PC-9 (cell line): ENCODE data around the gene RNF144A. TPM values are rescaled to one million over a fixed set of nuclear protein-coding genes. Genes with fewer than 3 reads are reported as not detected.

ENCODE experiments used
- BruUV-seq: library from RNA; stranded (reverse); fragments of 400-500 nt; replicated peaks from 2 replicates; lab custom pipeline; 2021; lab: Mats Ljungman, UMichigan
- CTCF ChIA-PET: fragments of 300-600 bp; sonication (Branson Sonifier 250); formaldehyde crosslinking; loops from one replicate; lab custom pipeline; 2022; ENCODE audit warnings: antibody characterized with exemption; lab: Charles Lee
- POLR2A ChIA-PET: fragments of 300-600 bp; sonication (Branson Sonifier 250); formaldehyde crosslinking; loops from one replicate; lab custom pipeline; 2022; ENCODE audit warnings: antibody characterized with exemption; ENCODE audit not compliant: unreplicated experiment; lab: Charles Lee
- DNase-seq, 2 experiments: peaks; one replicate each; pipeline versions ENCODE4 v3.0.0 to v3.0.0-alpha.2; 2015 to 2022; ENCODE audit warnings: mixed read lengths in 1 of 2
- H2AFZ ChIP-seq: fragments of 200-600 bp; sonication (generic); 2 replicates; pipeline ENCODE4 v1.8.1; 2017; ENCODE audit warnings: antibody characterized with exemption
- H3F3A ChIP-seq: fragments of 200-600 bp; sonication (generic); 2 replicates; pipeline ENCODE4 v1.8.1; 2017; ENCODE audit warnings: antibody characterized with exemption, mild to moderate bottlenecking, low read depth; ENCODE audit not compliant: insufficient read depth
- H3K27ac ChIP-seq: fragments of 200-600 bp; sonication (generic); 2 replicates; pipeline ENCODE4 v1.6.1; 2016; ENCODE audit warnings: mixed run types
- H3K27me3 ChIP-seq: fragments of 200-600 bp; sonication (generic); 2 replicates; pipeline ENCODE4 v1.6.1; 2016; ENCODE audit warnings: low read depth, mixed run types; ENCODE audit not compliant: insufficient read depth
- H3K36me3 ChIP-seq: fragments of 200-600 bp; sonication (generic); 2 replicates; pipeline ENCODE4 v1.6.1; 2016; ENCODE audit warnings: low read depth, mixed run types
- H3K4me1 ChIP-seq: fragments of 200-600 bp; sonication (generic); replicated peaks from 2 replicates; pipeline ENCODE4 v1.6.1; 2016; ENCODE audit warnings: mixed run types; ENCODE audit not compliant: insufficient read depth
- H3K4me2 ChIP-seq: fragments of 200-600 bp; sonication (generic); 2 replicates; pipeline ENCODE4 v1.6.1; 2017; ENCODE audit warnings: mixed run types
- H3K4me3 ChIP-seq: fragments of 200-600 bp; sonication (generic); 2 replicates; pipeline ENCODE4 v1.6.1; 2016; ENCODE audit warnings: mixed run types
- H3K79me2 ChIP-seq: fragments of 200-600 bp; sonication (generic); 2 replicates; pipeline ENCODE4 v1.6.1; 2017; ENCODE audit warnings: low read depth, mixed run types
- H3K9me2 ChIP-seq: fragments of 200-600 bp; sonication (generic); 2 replicates; pipeline ENCODE4 v1.8.1; 2017; ENCODE audit warnings: mild to moderate bottlenecking; ENCODE audit not compliant: insufficient read depth
- H3K9me3 ChIP-seq: fragments of 200-600 bp; sonication (generic); 2 replicates; pipeline ENCODE4 v1.8.1; 2016; ENCODE audit warnings: low read depth; ENCODE audit not compliant: insufficient read depth
- H4K20me1 ChIP-seq: fragments of 200-600 bp; sonication (generic); 2 replicates; pipeline ENCODE4 v1.8.1; 2017; ENCODE audit not compliant: insufficient read depth
- EZH2 ChIP-seq: fragments of 200-600 bp; sonication (generic); IDR thresholded peaks from 2 replicates; pipeline ENCODE4 v1.8.0; 2017; ENCODE audit warnings: antibody characterized with exemption, low read depth
- intact Hi-C: fragments of 100-400 bp; cut with micrococcal nuclease; formaldehyde crosslinking; loops from one replicate; pipeline ENCODE4 v1.10.0; 2022; ENCODE audit not compliant: unreplicated experiment
- total RNA-seq: library from RNA; stranded (reverse); gene quantifications from 2 replicates; pipeline ENCODE4 v1.2.3, GENCODE V29; 2021
- TF ChIP-seq, protein P1 (sequence below): fragments of 200-600 bp; sonication (generic); conservative IDR thresholded peaks from 2 replicates; pipeline ENCODE4 v1.6.1; 2017; ENCODE audit warnings: mixed run types, antibody characterized with exemption, mild to moderate bottlenecking, moderate library complexity

RNF144A gene
- total RNA-seq, 1 experiment from 2014 or later, result 0.94 TPM

DNA sequence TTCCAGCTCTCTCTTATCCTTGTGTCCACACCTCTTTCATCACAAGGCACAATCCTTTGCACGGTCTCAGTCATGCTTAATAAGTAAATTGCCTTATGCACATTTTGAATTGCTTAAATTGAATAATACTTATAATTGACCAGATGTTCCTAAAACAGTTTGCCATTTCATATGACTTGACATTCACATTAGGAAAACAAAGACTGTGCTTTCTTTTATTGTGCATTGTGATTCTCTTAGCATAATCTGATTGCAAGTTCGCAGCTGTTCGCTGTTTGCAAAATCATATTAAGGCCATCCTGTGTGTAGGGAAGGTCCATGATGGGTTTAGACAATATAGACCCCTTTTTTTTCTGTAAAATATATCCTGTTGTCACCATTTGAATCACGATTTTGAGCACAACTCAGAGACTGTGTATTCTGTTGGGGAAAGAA, 75.6 kb downstream of the RNF144A start:
- intact Hi-C loops, result no loop called here
- Histone ChIP-seq H3K27me3 (no peaks in the 10 kb centered on the region), H3K36me3 (no peaks in the 10 kb centered on the region), H3K4me3 (no peak overlapping the region), H4K20me1 (no peaks in the 10 kb centered on the region), H3K4me1 (no peaks in the 10 kb centered on the region), H3K79me2 (no peaks in the 10 kb centered on the region), H3K9me3 (no peaks in the 10 kb centered on the region), H3K27ac (no peak overlapping the region), H3K4me2 (no peak overlapping the region), H3K9me2 (no peaks in the 10 kb centered on the region), H2AFZ (no peak overlapping the region), H3F3A (no peaks in the 10 kb centered on the region)
- TF ChIP-seq EZH2, result no peak
- TF ChIP-seq, protein P1, sequence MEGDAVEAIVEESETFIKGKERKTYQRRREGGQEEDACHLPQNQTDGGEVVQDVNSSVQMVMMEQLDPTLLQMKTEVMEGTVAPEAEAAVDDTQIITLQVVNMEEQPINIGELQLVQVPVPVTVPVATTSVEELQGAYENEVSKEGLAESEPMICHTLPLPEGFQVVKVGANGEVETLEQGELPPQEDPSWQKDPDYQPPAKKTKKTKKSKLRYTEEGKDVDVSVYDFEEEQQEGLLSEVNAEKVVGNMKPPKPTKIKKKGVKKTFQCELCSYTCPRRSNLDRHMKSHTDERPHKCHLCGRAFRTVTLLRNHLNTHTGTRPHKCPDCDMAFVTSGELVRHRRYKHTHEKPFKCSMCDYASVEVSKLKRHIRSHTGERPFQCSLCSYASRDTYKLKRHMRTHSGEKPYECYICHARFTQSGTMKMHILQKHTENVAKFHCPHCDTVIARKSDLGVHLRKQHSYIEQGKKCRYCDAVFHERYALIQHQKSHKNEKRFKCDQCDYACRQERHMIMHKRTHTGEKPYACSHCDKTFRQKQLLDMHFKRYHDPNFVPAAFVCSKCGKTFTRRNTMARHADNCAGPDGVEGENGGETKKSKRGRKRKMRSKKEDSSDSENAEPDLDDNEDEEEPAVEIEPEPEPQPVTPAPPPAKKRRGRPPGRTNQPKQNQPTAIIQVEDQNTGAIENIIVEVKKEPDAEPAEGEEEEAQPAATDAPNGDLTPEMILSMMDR, result no peak
- POLR2A ChIA-PET, result no interaction called here
- no peak for DNase-seq
- CTCF ChIA-PET, result no interaction called here
- BruUV-seq, result no TSS peak

DNA sequence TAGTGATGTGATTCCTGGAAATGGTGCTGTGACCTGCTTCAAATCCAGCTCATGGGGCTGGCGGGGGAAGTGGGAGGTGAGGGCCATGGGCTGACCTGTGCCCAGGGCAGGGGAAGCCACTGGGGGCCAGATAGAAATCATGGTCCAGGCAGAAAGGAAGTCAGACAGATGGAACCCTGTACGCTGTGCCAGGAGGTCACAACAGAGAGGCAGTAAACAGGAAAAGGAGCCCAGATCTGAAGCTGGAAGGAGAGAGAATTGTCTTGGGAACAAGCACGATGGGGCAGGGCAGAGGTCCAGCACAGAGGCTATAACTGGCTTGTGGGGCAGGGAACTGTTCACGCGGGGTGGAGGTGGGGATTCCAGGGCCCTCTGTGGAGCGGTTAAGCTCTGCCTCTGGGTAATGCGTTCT, 76.0 kb downstream of the RNF144A start:
- Histone ChIP-seq H3K9me3 (no peaks in the 10 kb centered on the region), H3K27me3 (no peaks in the 10 kb centered on the region), H3K27ac (no peak overlapping the region), H3K9me2 (no peaks in the 10 kb centered on the region), H3K36me3 (no peaks in the 10 kb centered on the region), H3K4me2 (no peak overlapping the region), H3K4me1 (no peaks in the 10 kb centered on the region), H4K20me1 (no peaks in the 10 kb centered on the region), H3K79me2 (no peaks in the 10 kb centered on the region), H3F3A (no peaks in the 10 kb centered on the region), H2AFZ (no peak overlapping the region), H3K4me3 (no peak overlapping the region)
- CTCF ChIA-PET, result no interaction called here
- BruUV-seq, result no TSS peak
- no peak for DNase-seq
- TF ChIP-seq, protein P1, result no peak
- TF ChIP-seq EZH2, result no peak
- intact Hi-C loops, result no loop called here
- POLR2A ChIA-PET, result no interaction called here

DNA sequence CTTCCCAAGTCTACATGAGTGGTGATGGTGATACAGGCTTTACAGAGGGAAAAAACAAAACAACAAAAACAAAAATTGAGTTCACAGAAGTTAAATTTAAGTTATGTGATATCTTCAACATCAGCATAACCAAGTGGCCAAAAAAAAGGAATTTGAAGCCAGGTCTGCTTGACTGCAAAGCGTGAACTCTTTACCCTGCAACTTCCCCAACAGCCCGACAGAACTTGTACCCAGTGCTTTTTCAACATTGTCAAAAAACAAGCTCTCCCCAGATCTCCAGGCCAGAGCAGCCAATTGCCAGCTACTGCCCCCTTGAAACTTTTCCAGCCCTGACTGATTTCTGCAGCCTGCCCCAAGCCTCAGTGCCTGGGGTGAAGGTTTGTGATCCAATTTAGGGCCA, 76.7 kb downstream of the RNF144A start:
- Histone ChIP-seq H2AFZ (no peak overlapping the region), H3K27ac (no peak overlapping the region), H3K9me3 (no peaks in the 10 kb centered on the region), H3K4me2 (no peak overlapping the region), H3K4me1 (no peaks in the 10 kb centered on the region), H3K27me3 (no peaks in the 10 kb centered on the region), H3K79me2 (no peaks in the 10 kb centered on the region), H3F3A (no peaks in the 10 kb centered on the region), H4K20me1 (no peaks in the 10 kb centered on the region), H3K36me3 (no peaks in the 10 kb centered on the region), H3K9me2 (no peaks in the 10 kb centered on the region), H3K4me3 (no peak overlapping the region)
- ChIA-PET POLR2A (no interaction called here), CTCF (no interaction called here)
- DNase-seq, result no peak
- no TSS peak for BruUV-seq
- TF ChIP-seq, protein P1, result no peak
- no peak for TF ChIP-seq EZH2
- intact Hi-C loops, result no loop called here
